Loucy (cell line): ENCODE measurements around the gene DCX.

ENCODE experiments used
- H2AFZ ChIP-seq: fragments of 200-600 bp; sonication (generic); 2 replicates; pipeline ENCODE4 v1.6.0; 2016; ENCODE audit warnings: antibody characterized with exemption, mild to moderate bottlenecking, low read length, moderate library complexity
- H3F3A ChIP-seq: fragments of 200-600 bp; 2 replicates; pipeline ENCODE4 v1.6.0; 2016; ENCODE audit warnings: antibody characterized with exemption, low read depth, mild to moderate bottlenecking
- H3K27me3 ChIP-seq: fragments of 200-600 bp; sonication (generic); 2 replicates; pipeline ENCODE4 v1.6.1; 2014; ENCODE audit warnings: low read length, mild to moderate bottlenecking; ENCODE audit not compliant: insufficient read depth, poor library complexity, severe bottlenecking
- H3K36me3 ChIP-seq: fragments of 200-600 bp; sonication (generic); 2 replicates; pipeline ENCODE4 v1.6.1; 2016; ENCODE audit warnings: low read length; ENCODE audit not compliant: insufficient read depth
- H3K4me1 ChIP-seq: fragments of 200-600 bp; sonication (generic); 2 replicates; pipeline ENCODE4 v1.5.1; 2014; ENCODE audit warnings: low read length, mild to moderate bottlenecking; ENCODE audit not compliant: insufficient read depth, poor library complexity, severe bottlenecking
- H3K4me2 ChIP-seq: fragments of 200-600 bp; sonication (generic); 2 replicates; pipeline ENCODE4 v1.6.0; 2014; ENCODE audit warnings: antibody characterized with exemption, low read length, low read depth, mild to moderate bottlenecking; ENCODE audit not compliant: poor library complexity, severe bottlenecking
- H3K4me3 ChIP-seq: fragments of 200-600 bp; sonication (generic); 2 replicates; pipeline ENCODE4 v1.5.1; 2014; ENCODE audit warnings: low read length, mild to moderate bottlenecking, mixed read lengths; ENCODE audit not compliant: poor library complexity, severe bottlenecking
- H3K79me2 ChIP-seq: fragments of 200-600 bp; sonication (generic); 2 replicates; pipeline ENCODE4 v1.6.1; 2014; ENCODE audit warnings: low read length; ENCODE audit not compliant: insufficient read depth
- H3K9ac ChIP-seq: fragments of 200-600 bp; sonication (generic); 2 replicates; pipeline ENCODE4 v1.6.0; 2014; ENCODE audit warnings: mild to moderate bottlenecking, low read depth, low read length, moderate library complexity; ENCODE audit not compliant: poor library complexity, severe bottlenecking
- H3K9me2 ChIP-seq: fragments of 200-600 bp; sonication (generic); replicated peaks from 2 replicates; pipeline ENCODE4 v1.6.1; 2016; ENCODE audit warnings: low read depth, low read length, mixed read lengths
- H3K9me3 ChIP-seq: fragments of 200-600 bp; sonication (generic); 2 replicates; pipeline ENCODE4 v1.6.1; 2014; ENCODE audit warnings: mild to moderate bottlenecking, antibody characterized with exemption, low read length, low read depth; ENCODE audit not compliant: insufficient read depth
- H4K20me1 ChIP-seq: fragments of 200-600 bp; sonication (generic); 2 replicates; pipeline ENCODE4 v1.6.0; 2014; ENCODE audit warnings: antibody characterized with exemption, low read length, mild to moderate bottlenecking; ENCODE audit not compliant: insufficient read depth, poor library complexity, severe bottlenecking
- EZH2phosphoT487 ChIP-seq: fragments of 200-600 bp; IDR thresholded peaks from 2 replicates; pipeline ENCODE4 v1.6.1; 2018; ENCODE audit warnings: antibody characterized with exemption, mild to moderate bottlenecking, moderate library complexity, borderline replicate concordance
- TF ChIP-seq, protein P1 (sequence below): fragments of 200-600 bp; sonication (generic); conservative IDR thresholded peaks from 2 replicates; pipeline ENCODE4 v1.5.1; 2014; ENCODE audit warnings: mild to moderate bottlenecking, antibody characterized with exemption, low read length

Gene DCX

GRCh38 chrX:111442791-111443190 lies 30.8 kb upstream of the DCX start:
- no peak overlapping the region for H2AFZ ChIP-seq
- H3K4me1 ChIP-seq, result no peaks in the 10 kb centered on the region
- H3K79me2 ChIP-seq, result no peaks in the 10 kb centered on the region
- H3K9ac ChIP-seq, result no peak overlapping the region
- H3K4me3 ChIP-seq, result no peak overlapping the region
- no peaks in the 10 kb centered on the region for H3F3A ChIP-seq
- H3K4me2 ChIP-seq, result no peak overlapping the region
- H3K9me3 ChIP-seq, result no peaks in the 10 kb centered on the region
- no peaks in the 10 kb centered on the region for H3K9me2 ChIP-seq
- no peak for TF ChIP-seq EZH2phosphoT487
- TF ChIP-seq, protein P1, sequence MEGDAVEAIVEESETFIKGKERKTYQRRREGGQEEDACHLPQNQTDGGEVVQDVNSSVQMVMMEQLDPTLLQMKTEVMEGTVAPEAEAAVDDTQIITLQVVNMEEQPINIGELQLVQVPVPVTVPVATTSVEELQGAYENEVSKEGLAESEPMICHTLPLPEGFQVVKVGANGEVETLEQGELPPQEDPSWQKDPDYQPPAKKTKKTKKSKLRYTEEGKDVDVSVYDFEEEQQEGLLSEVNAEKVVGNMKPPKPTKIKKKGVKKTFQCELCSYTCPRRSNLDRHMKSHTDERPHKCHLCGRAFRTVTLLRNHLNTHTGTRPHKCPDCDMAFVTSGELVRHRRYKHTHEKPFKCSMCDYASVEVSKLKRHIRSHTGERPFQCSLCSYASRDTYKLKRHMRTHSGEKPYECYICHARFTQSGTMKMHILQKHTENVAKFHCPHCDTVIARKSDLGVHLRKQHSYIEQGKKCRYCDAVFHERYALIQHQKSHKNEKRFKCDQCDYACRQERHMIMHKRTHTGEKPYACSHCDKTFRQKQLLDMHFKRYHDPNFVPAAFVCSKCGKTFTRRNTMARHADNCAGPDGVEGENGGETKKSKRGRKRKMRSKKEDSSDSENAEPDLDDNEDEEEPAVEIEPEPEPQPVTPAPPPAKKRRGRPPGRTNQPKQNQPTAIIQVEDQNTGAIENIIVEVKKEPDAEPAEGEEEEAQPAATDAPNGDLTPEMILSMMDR, result no peak
- no peaks in the 10 kb centered on the region for H3K27me3 ChIP-seq
- H4K20me1 ChIP-seq, result no peaks in the 10 kb centered on the region
- H3K36me3 ChIP-seq, result no peaks in the 10 kb centered on the region

DNA sequence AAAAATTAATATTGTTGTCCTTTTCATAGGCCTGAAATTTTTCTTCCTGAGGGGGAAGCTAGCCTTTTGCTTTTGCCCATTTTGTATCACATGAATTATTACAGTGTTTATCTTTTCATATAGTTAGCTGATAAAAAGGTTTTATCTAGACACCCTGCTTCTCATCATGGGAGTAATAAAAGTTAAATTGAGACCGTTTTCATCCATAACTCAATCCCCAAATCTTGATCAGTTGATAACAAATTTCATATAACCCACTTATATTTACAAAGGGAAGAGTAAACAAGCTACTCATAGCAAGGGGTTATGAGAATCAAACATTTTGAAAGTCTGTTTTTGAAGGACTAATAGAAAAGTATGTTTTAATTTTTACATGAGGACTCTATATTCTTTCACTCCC lies 23.5 kb upstream of the DCX start:
- Histone ChIP-seq H3K27me3 (no peaks in the 10 kb centered on the region), H2AFZ (no peak overlapping the region), H3K4me2 (no peak overlapping the region), H3F3A (no peaks in the 10 kb centered on the region), H4K20me1 (no peaks in the 10 kb centered on the region), H3K4me1 (no peaks in the 10 kb centered on the region), H3K79me2 (no peaks in the 10 kb centered on the region), H3K9ac (no peak overlapping the region), H3K9me3 (no peaks in the 10 kb centered on the region), H3K4me3 (no peak overlapping the region), H3K36me3 (no peaks in the 10 kb centered on the region), H3K9me2 (no peaks in the 10 kb centered on the region)
- TF ChIP-seq, protein P1, result no peak
- no peak for TF ChIP-seq EZH2phosphoT487

- H3K4me1 ChIP-seq, result no peaks in the 10 kb centered on the region
- no peak overlapping the region for H2AFZ ChIP-seq
- no peaks in the 10 kb centered on the region for H3K9me3 ChIP-seq
- H3K9ac ChIP-seq, result no peak overlapping the region
- no peaks in the 10 kb centered on the region for H3K79me2 ChIP-seq
- no peak overlapping the region for H3K4me2 ChIP-seq
- H4K20me1 ChIP-seq, result no peaks in the 10 kb centered on the region
- TF ChIP-seq EZH2phosphoT487, result no peak
- TF ChIP-seq, protein P1, result no peak
- H3K36me3 ChIP-seq, result no peaks in the 10 kb centered on the region
- no peaks in the 10 kb centered on the region for H3K9me2 ChIP-seq
- H3K4me3 ChIP-seq, result no peak overlapping the region
- no peaks in the 10 kb centered on the region for H3K27me3 ChIP-seq
- no peaks in the 10 kb centered on the region for H3F3A ChIP-seq
Measured at GRCh38 chrX:111431001-111431400, 19.0 kb upstream of the DCX start.
